Activated CD8-positive, alpha-beta memory T cell treated with anti-CD3 and anti-CD28 coated beads for 36 hours (primary cell): ENCODE data around the gene ABTB1. TPM values are rescaled to one million over a fixed set of nuclear protein-coding genes. Genes with fewer than 3 reads are reported as not detected.
"Not testable (repeated sequence)": the region's sequence is repeated elsewhere in the genome, so short reads cannot be mapped to it uniquely, and the experiment has no call there.

Source experiments
- CTCF ChIA-PET: fragments of 350-600 bp; sonication (Branson Sonifier 250); formaldehyde crosslinking; loops from one replicate; lab custom pipeline; 2021; ENCODE audit warnings: antibody characterized with exemption; lab: Charles Lee
- POLR2A ChIA-PET: fragments of 350-600 bp; sonication (Branson Sonifier 250); formaldehyde crosslinking; loops from one replicate; lab custom pipeline; 2021; ENCODE audit warnings: antibody characterized with exemption; lab: Charles Lee
- total RNA-seq, 2 experiments: library from RNA; stranded (reverse); gene quantifications; one replicate each; pipeline ENCODE4 v1.2.3, GENCODE V29; 2021

ABTB1 gene
- total RNA-seq, 2 experiments from 2014 or later: 11.3 to 13.1 TPM

DNA sequence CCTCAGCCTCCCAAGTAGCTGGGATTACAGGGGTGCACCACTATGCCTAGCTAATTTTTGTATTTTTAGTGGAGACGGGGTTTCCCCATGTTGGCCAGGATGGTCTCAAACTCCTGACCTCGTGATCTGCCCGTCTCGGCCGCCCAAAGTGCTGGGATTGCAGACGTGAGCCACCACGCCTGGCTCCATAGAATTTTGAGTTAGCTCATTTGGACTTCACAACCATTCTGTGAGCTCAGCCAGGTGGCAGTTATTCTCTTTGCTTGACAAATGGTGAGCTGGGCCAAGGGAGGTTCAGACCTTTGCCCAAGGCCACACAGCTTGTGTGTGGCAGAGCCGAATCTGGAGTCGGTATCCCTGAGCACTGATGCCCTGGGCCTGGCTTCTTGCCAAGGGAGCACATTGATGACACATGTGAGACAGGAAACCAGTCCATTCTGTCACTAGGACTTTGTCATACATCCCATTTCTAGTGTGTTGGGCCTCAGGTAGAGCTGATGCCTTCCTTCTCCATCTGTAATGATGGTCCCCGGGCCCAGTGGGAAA is 26.2 kb upstream of the ABTB1 start:
- ChIA-PET CTCF (interaction anchor here (0.6 to 1.2 kb wide), 2 partner anchors 50 to 68 kb away, joined by 3 read pairs; no protein-coding TSS in a partner anchor), POLR2A (no interaction called here)

DNA sequence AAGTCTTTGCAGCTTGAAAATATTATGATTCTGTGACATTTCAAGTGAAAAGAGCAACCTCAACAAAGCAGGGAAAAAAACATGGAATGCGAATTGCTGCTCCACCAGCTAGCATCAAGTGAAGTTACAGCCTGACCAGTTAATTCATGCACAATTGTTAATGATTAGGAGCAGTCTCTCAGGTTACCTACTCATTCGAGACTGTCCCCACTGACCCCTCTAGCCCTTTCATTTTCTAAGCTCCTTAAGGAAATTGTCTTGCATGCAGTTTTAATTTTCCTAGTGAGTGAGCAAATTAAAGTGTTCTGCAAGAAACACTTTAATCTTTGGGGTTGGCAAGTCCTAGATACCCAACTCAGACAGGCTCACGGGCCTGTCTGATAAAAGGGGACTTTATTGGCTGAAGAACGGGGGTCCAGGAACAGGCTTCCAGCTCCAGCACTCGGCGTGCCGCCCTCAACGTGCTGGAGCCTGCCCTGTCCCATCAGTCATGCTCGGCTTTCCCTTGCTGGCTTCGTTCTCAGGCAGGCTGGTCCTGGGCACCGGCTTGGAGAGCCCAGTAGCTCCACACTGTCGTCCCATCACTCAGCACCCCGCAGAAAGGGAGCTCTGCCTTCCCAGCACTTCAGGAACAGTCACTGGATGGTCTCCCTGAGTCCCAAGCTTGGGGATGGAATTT is 25.4 kb upstream of the ABTB1 start:
- CTCF ChIA-PET: interaction anchor here (0.5 to 0.6 kb wide), 2 partner anchors 49 to 1652 kb away, joined by 3 to 4 read pairs; no protein-coding TSS in a partner anchor
- POLR2A ChIA-PET: interaction anchor here (0.5 kb wide), 1 partner anchor 34 kb away, joined by 4 read pairs; no protein-coding TSS in a partner anchor

DNA sequence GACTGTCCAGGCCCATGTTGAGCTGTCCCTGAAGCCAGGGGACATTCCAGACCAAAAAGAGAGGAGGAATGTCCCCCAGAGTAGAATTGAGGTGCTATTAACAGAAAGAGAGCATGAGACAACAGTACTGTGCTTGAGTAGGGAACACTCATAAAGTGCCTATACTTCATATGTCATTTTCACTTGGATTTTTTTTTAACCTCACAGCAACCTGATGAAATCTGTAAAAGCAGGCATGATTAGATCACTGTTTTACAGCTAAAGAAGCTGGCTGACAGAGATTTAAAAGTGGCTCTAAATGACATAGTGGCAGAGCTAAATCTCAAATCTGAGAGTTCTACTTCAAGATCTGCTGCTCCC is 24.9 kb upstream of the ABTB1 start:
- ChIA-PET CTCF (interaction anchor here (0.5 kb wide), 1 partner anchor 1651 kb away, joined by 4 read pairs; no protein-coding TSS in a partner anchor), POLR2A (no interaction called here)

DNA sequence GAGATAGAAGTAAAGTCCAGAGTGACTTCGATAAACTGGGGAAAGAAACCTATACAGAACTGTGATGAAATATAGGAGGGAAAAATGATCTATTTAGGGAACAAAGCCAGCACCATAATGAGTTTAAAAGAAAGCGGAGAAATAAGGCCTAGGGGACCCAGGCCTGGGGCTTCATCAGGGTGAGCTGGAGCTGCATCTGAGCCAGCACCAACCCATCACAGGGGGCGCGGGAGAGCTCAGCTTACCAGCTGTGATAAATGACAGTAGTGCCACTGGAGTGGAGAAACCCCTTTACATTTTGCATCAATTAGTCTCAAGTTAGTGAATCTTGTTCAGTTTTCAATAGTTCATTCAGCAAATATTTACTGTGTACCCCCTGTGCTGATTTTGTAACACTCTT is 22.5 kb upstream of the ABTB1 start:
- ChIA-PET CTCF (no interaction called here), POLR2A (no interaction called here)

- CTCF ChIA-PET: interaction anchor here (0.5 to 1.3 kb wide), 3 partner anchors 39 to 64 kb away, joined by 3 to 4 read pairs (median 3); no protein-coding TSS in a partner anchor
- POLR2A ChIA-PET: no interaction called here
These were observed 21.1 kb upstream of the ABTB1 start for GRCh38 chr3:127651516-127652172.

- ChIA-PET CTCF (interaction anchor here (0.6 to 1.3 kb wide), 4 partner anchors 19 to 364 kb away, joined by 3 to 4 read pairs (median 3); no protein-coding TSS in a partner anchor), POLR2A (no interaction called here)
These were observed 20.3 kb upstream of the ABTB1 start for GRCh38 chr3:127652246-127652995.

DNA sequence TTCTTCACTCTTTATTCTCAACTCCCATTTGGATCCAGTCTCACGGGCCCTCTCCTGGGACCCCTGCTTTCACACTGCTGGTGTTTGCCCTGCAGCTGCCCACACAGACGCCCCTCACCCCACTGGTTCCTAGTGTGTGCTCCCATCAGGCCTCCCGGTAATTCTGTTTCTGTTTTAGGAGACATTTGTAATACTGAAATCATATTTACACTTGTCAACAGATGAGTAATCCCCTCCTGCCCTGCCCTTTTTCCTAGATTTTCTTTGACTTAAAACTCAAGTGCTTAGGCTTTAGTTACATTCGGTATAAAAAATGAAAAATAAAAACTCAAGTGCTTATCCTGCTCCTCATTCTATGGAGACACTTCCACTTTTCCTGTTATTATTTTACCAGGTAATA is 18.4 kb upstream of the ABTB1 start:
- ChIA-PET POLR2A (no interaction called here), CTCF (no interaction called here)

GRCh38 chr3:127654993-127655392 is 17.8 kb upstream of the ABTB1 start:
- CTCF ChIA-PET, POLR2A ChIA-PET: not testable (repeated sequence)

GRCh38 chr3:127655641-127656040 is 17.1 kb upstream of the ABTB1 start:
- ChIA-PET CTCF (no interaction called here), POLR2A (no interaction called here)

DNA sequence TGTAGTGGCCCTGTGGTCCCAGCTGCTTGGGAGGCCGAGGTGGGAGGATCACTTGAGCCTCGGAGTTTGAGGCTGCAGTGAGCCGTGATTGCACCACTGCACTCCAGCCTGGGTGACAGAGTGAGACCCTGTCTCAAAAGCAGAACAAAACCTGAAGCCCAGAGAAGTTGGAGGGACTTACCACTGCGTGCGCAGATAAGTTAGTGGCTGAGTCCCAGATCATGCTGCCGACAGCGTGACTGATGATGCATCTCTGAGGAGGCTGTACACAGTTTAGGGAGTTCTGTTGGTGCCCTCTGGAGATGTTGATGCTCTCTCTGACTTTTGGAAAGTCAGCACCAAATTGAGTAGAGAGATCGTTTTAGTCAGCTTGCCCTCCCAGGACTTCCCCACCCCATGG is 15.8 kb upstream of the ABTB1 start:
- ChIA-PET CTCF (no interaction called here), POLR2A (no interaction called here)

GRCh38 chr3:127658234-127658633 is 14.5 kb upstream of the ABTB1 start:
- CTCF ChIA-PET: no interaction called here
- POLR2A ChIA-PET: no interaction called here

GRCh38 chr3:127660621-127661251 is 12.0 kb upstream of the ABTB1 start:
- POLR2A ChIA-PET: no interaction called here
- CTCF ChIA-PET: no interaction called here

- ChIA-PET CTCF (interaction anchor here (0.9 kb wide), 1 partner anchor 18 kb away, joined by 3 read pairs; no protein-coding TSS in a partner anchor), POLR2A (no interaction called here)
These were observed 11.2 kb upstream of the ABTB1 start for GRCh38 chr3:127661600-127661999.

- POLR2A ChIA-PET: no interaction called here
These were observed 10.7 kb upstream of the ABTB1 start for GRCh38 chr3:127662001-127662469.

GRCh38 chr3:127663151-127663550 is 9.6 kb upstream of the ABTB1 start:
- ChIA-PET POLR2A (interaction anchor here (0.5 kb wide), 1 partner anchor 51 kb away, joined by 8 read pairs; no protein-coding TSS in a partner anchor), CTCF (no interaction called here)

More at GRCh38 chr3:127662001-127662469, 10.7 kb upstream of the ABTB1 start:
- CTCF ChIA-PET: interaction anchor here (0.9 kb wide), 1 partner anchor 17 kb away, joined by 3 read pairs; no protein-coding TSS in a partner anchor

GRCh38 chr3:127665165-127665564 is 7.6 kb upstream of the ABTB1 start:
- POLR2A ChIA-PET: no interaction called here
- CTCF ChIA-PET: no interaction called here

- POLR2A ChIA-PET: no interaction called here
- CTCF ChIA-PET: no interaction called here
These were observed 7.2 kb upstream of the ABTB1 start for GRCh38 chr3:127665586-127665985.

- ChIA-PET POLR2A (no interaction called here), CTCF (no interaction called here)
These were observed 6.1 kb upstream of the ABTB1 start for GRCh38 chr3:127666676-127667075.

DNA sequence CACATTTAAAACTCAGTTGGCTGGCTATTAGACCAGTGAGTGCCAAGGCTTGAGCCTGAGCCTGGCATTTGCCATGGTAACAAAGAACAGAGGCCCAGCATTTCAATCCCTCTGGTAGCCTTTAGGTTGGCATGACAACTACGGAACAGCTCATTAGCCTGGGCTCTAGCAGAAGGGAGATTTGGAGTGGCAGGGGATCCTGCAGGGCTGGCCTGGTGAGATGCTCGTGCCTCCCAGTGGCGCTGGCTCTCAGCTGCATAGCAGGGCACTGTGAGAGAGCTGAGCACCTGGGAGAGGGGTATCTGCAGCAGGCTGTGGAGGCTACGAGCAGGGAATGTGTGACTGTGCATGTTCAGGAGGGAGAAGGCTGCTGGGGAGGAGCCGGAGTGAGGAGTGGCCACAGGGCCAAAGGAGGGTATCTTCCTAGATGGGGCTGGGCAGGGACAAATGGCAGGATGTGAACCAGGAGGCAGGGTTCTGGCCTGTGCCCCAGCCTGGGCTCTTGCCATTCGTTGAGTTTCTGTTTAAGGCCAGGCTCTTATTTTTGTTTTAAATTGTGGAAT is 5.6 kb upstream of the ABTB1 start:
- POLR2A ChIA-PET: no interaction called here
- CTCF ChIA-PET: no interaction called here
